ENCODE measurements around the gene BTBD2.

BTBD2 gene

DNA sequence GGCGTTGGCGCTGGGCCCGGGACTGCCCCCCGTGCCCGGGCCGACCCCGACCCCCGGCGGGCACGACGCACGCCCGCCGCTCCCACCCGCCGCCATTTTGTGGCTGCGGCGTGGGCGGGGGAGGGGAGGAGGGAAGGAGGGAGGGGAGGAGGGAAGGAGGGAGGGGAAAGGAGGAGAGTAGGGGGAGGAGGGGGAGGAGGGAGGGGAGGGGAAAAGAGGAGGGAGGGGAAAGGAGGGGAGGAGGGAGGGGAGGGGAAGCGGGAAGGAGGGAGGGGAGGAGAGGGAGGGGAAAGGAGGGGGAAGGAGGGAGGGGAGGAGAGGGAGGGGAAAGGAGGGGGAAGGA is at the start of gene BTBD2:
BTBD2 (minus strand) TSS at position 107 of the 343 bp plus-strand sequence; CDS start at position 96, 11 bp downstream.
- DNase-seq (ENCODE audit: low read depth), result peak; percentile 86
- peak within 1 kb of the TSS; percentile 72 for H3K4me3 ChIP-seq (ENCODE audit: low read length)
- no peak for TF ChIP-seq CTCF (conservative IDR thresholded peaks at IDR 0.05; ENCODE audit: low read length)

DNA sequence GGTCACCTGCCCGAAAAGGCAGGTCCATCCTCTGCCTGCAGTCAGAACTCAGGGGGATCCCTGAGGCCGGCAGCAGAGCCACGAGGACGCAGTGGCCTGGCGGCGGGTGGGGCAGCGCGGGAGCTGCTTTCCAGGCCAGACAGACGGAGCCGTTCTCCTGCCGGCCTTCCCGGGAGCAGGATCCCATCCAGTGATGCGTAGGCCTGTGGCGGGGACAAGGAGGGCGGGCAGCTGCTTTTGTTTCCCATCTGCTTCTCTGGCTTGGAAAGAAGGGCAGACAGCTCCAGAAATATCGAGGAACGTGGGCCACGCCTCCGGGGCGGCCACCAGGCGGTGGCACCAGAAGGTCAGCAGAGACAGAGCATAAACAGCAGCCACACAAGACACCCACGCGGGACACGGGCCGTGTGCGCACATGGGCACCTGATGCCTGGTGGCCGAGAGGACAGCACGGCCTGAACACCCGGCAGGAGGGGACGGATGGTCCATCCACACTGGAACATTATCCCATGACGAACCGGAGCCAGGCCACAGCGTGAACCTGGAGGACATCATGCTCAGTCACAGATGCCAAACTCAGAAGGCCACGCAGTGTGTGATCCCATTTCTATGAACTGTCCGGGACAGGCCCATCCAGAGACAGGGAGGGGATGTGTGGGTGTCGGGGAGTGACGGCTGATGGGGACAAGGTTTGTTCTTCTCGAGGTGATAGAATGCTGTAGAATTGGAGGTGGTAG is 49.4 kb upstream of the BTBD2 start:
- peak; percentile 49 for DNase-seq (ENCODE audit: low read depth)
- TF ChIP-seq CTCF (conservative IDR thresholded peaks at IDR 0.05; ENCODE audit: low read length), result peak; percentile 29
- H3K4me3 ChIP-seq (ENCODE audit: low read length), result peak overlapping the region; percentile 7; the same call in 1 of the 2 replicates

- no peak for DNase-seq (ENCODE audit: low read depth)
- H3K4me3 ChIP-seq (ENCODE audit: low read length), result no peak overlapping the region
- TF ChIP-seq CTCF (conservative IDR thresholded peaks at IDR 0.05; ENCODE audit: low read length), result no peak
Measured at GRCh38 chr19:2064395-2064787, 48.9 kb upstream of the BTBD2 start.

GRCh38 chr19:2063824-2064223 is 48.3 kb upstream of the BTBD2 start:
- no peak for TF ChIP-seq CTCF (conservative IDR thresholded peaks at IDR 0.05; ENCODE audit: low read length)
- no peak overlapping the region for H3K4me3 ChIP-seq (ENCODE audit: low read length)
- no peak for DNase-seq (ENCODE audit: low read depth)

DNA sequence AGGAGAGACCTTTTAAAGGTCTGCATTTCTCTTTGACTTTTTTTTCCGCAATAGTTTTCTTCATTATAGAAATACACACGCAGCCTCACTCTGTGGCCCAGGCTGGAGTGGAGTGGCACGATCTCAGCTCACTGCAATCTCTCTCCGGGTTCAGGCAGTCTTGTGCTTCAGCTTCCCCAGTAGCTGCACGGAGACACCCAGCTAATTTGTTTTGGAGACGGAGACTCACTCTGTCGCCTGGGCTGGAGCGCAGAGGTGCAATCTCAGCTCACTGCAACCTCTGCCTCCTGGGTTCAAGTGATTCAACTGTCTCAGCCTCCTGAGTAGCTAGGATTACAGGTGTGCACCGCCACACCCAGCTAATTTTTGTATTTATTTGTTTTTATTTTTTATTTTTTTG is 47.3 kb upstream of the BTBD2 start:
- DNase-seq (ENCODE audit: low read depth), result no peak
- no peak for TF ChIP-seq CTCF (conservative IDR thresholded peaks at IDR 0.05; ENCODE audit: low read length)
- no peak overlapping the region for H3K4me3 ChIP-seq (ENCODE audit: low read length)

DNA sequence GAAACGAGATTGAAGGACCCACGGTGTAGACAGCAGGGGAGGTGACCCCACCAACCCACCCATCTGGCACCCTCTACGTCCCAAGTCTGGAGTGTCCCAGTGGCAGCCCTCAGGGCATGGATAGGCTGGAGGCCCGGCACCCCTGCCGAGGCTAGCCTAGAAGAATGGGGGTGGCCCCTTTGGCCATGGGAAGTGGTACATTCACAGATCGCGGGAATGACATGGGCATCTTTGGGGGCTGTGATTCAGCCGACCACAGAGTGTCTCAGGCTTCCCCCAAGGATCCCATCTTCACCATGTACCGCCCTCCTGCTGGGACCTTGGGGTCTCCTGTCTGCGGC is 46.8 kb upstream of the BTBD2 start:
- H3K4me3 ChIP-seq (ENCODE audit: low read length), result no peak overlapping the region
- no peak for TF ChIP-seq CTCF (conservative IDR thresholded peaks at IDR 0.05; ENCODE audit: low read length)
- no peak for DNase-seq (ENCODE audit: low read depth)
